ENCODE results near the gene SHB. TPM values are rescaled to one million over a fixed set of nuclear protein-coding genes. Genes with fewer than 3 reads are reported as not detected.
A peak's percentile ranks its signal among the peaks of the same experiment; 100 is the strongest.

SHB gene
- total and polyA plus RNA-seq, 2 of the 13 experiments (the other 11 are each of a cell fraction or from before 2014, with no cell fraction given) = 19.4 to 20.7 TPM

DNA sequence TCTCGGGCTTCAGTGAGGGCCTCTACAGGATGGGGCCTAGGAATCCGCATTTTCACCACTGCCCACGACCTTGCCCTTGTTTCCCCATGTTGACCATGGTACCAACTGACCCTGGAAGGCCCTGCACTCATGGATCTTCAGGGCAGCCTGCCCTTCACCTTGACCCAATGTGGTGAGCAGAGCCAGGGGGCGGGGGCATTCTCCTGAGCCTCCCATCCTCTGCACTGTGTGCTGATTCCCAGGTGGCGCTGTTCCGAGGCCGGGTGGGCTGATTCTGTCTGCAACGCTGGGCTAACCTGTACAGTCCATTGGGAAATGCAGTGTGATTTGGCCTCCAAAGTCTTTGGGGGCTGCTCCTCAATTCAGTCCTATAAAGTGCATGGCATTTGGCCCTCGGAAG is 68.7 kb downstream of the SHB start (continued):
- no peak for TF ChIP-seq NR2F6 (IDR thresholded peaks at IDR 0.05)
- TF ChIP-seq NR2F6 (CRISPR knock-in tag; IDR thresholded peaks at IDR 0.05) = peak; percentile 37
- TF ChIP-seq, protein P1, sequence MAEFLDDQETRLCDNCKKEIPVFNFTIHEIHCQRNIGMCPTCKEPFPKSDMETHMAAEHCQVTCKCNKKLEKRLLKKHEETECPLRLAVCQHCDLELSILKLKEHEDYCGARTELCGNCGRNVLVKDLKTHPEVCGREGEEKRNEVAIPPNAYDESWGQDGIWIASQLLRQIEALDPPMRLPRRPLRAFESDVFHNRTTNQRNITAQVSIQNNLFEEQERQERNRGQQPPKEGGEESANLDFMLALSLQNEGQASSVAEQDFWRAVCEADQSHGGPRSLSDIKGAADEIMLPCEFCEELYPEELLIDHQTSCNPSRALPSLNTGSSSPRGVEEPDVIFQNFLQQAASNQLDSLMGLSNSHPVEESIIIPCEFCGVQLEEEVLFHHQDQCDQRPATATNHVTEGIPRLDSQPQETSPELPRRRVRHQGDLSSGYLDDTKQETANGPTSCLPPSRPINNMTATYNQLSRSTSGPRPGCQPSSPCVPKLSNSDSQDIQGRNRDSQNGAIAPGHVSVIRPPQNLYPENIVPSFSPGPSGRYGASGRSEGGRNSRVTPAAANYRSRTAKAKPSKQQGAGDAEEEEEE (CRISPR knock-in tag; IDR thresholded peaks at IDR 0.05; ENCODE audit: borderline replicate concordance) = no peak
- TF ChIP-seq, protein P2, sequence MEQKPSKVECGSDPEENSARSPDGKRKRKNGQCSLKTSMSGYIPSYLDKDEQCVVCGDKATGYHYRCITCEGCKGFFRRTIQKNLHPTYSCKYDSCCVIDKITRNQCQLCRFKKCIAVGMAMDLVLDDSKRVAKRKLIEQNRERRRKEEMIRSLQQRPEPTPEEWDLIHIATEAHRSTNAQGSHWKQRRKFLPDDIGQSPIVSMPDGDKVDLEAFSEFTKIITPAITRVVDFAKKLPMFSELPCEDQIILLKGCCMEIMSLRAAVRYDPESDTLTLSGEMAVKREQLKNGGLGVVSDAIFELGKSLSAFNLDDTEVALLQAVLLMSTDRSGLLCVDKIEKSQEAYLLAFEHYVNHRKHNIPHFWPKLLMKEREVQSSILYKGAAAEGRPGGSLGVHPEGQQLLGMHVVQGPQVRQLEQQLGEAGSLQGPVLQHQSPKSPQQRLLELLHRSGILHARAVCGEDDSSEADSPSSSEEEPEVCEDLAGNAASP (CRISPR knock-in tag; IDR thresholded peaks at IDR 0.05; ENCODE audit: borderline replicate concordance) = 0 out of 2 replicates have a peak, but pooled peaks have one; percentile 26
- TF ChIP-seq HNF4A (CRISPR knock-in tag; IDR thresholded peaks at IDR 0.05) = 0 out of 2 replicates have a peak, but pooled peaks have one; percentile 14
- TF ChIP-seq, protein P3, sequence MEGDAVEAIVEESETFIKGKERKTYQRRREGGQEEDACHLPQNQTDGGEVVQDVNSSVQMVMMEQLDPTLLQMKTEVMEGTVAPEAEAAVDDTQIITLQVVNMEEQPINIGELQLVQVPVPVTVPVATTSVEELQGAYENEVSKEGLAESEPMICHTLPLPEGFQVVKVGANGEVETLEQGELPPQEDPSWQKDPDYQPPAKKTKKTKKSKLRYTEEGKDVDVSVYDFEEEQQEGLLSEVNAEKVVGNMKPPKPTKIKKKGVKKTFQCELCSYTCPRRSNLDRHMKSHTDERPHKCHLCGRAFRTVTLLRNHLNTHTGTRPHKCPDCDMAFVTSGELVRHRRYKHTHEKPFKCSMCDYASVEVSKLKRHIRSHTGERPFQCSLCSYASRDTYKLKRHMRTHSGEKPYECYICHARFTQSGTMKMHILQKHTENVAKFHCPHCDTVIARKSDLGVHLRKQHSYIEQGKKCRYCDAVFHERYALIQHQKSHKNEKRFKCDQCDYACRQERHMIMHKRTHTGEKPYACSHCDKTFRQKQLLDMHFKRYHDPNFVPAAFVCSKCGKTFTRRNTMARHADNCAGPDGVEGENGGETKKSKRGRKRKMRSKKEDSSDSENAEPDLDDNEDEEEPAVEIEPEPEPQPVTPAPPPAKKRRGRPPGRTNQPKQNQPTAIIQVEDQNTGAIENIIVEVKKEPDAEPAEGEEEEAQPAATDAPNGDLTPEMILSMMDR (CRISPR knock-in tag; IDR thresholded peaks at IDR 0.05) = peak; percentile 53
- peak; percentile 77 for TF ChIP-seq RBM22 (optimal IDR thresholded peaks at IDR 0.05; ENCODE audit: low read length)
- TF ChIP-seq, protein P4, sequence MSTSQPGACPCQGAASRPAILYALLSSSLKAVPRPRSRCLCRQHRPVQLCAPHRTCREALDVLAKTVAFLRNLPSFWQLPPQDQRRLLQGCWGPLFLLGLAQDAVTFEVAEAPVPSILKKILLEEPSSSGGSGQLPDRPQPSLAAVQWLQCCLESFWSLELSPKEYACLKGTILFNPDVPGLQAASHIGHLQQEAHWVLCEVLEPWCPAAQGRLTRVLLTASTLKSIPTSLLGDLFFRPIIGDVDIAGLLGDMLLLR (CRISPR knock-in tag; IDR thresholded peaks at IDR 0.05) = no peak
- TF ChIP-seq RXRA (CRISPR knock-in tag; IDR thresholded peaks at IDR 0.05) = peak; percentile 37; the same call in 1 of the 2 replicates

Measured in HepG2 (cell line).